UCSD-AML1 (cell line): Measurements from ENCODE around the gene ABHD18.
"Not testable (repeated sequence)": the region's sequence is repeated elsewhere in the genome, so short reads cannot be mapped to it uniquely, and the experiment has no call there.

Experiments used
- DNase-seq: peaks from one replicate; lab custom pipeline; 2025; ENCODE audit not compliant: unreplicated experiment; lab: John Stamatoyannopoulos, UW

The ABHD18 gene

DNA sequence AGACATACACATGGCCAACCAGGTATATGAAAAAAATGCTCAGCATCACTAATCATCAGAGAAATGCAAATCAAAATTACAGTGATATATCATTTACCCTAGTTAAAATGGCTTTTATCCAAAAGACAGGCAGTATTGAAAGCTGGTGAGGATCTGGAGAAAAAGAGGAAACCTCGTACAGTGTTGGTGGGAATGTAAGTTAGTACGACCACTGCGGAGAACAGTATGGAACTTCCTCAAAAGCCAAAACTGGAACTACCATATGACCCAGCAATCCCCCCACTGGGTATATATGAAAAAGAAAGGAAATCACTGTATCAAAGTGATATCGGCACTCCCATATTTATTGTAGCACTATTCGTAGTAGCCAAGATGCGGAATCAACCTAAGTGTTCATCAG, 23.4 kb downstream of the ABHD18 start:
- no peak for DNase-seq

DNA sequence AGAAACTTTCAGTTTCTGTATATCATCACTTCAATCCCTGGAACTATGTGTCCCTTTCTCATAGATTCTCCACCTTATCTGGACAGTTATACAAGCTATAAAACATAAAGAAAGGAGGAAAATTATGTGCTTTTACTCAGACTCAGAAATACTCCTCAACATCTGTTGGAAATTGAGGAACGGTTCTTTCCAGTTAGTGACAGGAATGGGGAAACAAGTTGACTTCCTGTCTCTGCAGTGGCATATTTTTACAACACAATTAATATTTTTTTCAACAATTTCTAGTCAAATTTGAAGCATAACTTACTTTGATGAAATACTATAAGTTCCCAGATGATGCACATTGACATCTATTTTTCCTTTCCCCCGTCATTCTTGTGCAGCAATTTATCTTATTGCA, 27.9 kb downstream of the ABHD18 start:
- no peak for DNase-seq

DNA sequence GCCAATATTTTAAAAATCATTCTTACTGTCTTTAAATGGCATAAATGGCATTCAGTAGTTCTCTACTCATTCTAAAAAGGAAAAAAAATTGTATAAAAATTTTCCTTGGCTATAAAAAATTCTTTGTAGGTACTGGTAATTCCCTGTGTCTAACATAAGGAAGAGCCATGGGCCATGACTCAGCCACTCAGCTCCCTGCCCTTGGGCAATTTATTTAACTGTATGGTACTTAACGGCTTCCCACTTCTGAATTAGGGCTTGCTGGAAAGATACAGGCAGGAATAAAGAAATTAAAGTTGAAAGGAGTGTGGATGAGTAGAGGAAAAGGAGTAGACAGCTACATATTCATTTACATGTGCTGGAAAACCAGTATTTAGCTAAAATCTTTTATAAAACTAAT, 30.6 kb downstream of the ABHD18 start:
- DNase-seq = no peak

- not testable (repeated sequence) for DNase-seq
These were observed 31.3 kb downstream of the ABHD18 start for GRCh38 chr4:127996521-127996920.

- no peak for DNase-seq
These were observed 32.6 kb downstream of the ABHD18 start for GRCh38 chr4:127997534-127998388.

- no peak for DNase-seq
These were observed 41.4 kb downstream of the ABHD18 start for GRCh38 chr4:128006592-128006991.

GRCh38 chr4:128009428-128009827, 44.2 kb downstream of the ABHD18 start:
- no peak for DNase-seq

- DNase-seq = no peak
These were observed 60.1 kb downstream of the ABHD18 start for GRCh38 chr4:128025319-128025718.

DNA sequence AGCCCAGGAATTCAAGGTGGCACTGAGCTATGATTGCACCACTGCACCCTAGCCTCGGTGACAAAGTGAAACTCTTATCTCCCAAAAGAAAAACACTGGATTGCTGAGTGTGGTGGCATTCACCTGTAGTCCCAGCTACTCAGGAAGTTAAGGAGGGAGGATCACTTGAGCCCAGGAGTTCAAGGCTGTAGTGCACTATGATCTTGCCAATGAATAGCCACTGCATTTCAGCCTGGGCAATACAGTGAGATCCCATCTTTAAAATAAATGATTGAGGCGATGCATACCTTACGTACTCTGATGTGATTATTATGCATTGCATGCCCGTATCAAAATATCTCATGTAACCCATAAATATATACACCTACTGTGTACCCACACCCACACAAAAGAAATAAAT, 64.7 kb downstream of the ABHD18 start:
- DNase-seq = no peak

GRCh38 chr4:128031756-128032384, 66.7 kb downstream of the ABHD18 start:
- DNase-seq = no peak

GRCh38 chr4:128039568-128039967, 74.4 kb downstream of the ABHD18 start:
- no peak for DNase-seq

- DNase-seq = not testable (repeated sequence)
These were observed 81.8 kb downstream of the ABHD18 start for GRCh38 chr4:128047019-128047418.

GRCh38 chr4:128047514-128047913, 82.3 kb downstream of the ABHD18 start:
- DNase-seq = not testable (repeated sequence)

DNA sequence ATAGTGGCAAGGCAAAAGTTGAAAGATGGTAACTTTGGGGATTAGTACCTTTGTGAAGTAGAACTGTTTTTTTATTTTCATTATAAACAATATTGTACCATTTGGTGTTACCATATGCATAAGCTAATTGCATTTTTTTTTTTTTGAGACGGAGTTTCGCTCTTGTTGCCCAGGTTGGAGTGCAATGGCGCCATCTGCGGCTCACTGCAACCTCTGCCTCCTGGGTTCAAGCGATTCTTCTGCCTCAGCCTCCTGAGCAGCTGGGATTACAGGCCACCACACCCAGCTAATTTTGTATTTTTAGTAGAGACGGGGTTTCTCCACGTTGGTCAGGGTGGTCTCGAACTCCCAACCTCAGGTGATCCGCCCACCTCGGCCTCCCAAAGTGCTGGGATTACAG, 86.0 kb downstream of the ABHD18 start:
- peak; percentile 27 for DNase-seq

GRCh38 chr4:128054907-128055306, 89.7 kb downstream of the ABHD18 start:
- not testable (repeated sequence) for DNase-seq

DNA sequence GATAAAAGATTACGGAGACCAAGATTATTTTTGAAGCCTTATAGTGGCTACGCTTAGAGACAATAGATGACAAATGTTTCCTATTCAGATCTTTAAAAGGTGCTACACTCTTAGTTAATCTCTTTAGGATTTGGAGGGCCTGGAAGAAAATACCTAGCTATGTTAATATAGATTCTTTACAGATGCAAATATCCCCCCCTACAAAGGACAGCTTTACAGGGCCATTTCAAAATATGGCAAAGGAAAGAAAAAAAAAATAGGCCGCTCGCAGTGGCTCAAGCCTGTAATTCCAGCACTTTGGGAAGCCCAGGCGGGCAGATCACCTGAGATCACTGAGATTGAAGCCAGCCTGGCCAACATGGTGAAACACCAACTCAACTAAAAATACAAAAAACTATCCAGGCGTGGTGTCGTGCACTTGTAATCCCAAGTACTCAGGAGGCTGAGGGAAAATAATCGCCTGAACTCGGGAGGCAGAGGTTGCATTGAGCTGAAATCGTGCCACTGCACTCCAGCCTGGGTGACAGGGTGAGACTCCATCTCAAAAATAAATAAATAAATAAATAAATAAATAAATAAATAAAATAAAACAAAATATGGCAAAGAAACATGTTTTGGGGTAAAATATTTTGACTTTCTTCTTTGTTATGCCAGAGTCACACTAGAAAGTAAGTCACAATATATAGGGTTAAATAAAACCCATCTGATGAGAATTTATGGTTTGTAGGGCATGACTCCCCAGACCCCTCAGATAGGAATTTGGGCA, 90.4 kb downstream of the ABHD18 start:
- DNase-seq = not testable (repeated sequence)

DNA sequence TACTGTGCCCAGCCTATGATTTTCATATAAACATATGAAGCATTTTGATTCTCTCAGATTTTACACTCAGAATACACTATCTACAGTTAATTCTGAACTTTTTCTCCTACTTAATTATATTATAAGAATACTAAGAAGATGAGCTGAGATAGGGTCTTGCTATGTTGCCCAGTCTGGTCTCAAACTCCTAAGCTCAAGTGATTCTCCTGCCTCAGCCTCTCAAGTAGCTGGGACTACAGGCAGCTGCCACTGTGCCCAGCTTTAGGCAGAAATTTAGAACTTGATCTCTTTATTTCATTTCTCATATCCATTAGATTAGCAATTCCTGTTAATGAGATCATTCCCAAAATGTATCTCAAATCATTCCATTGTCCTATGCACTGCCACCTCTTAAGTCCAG, 91.2 kb downstream of the ABHD18 start:
- DNase-seq = no peak

GRCh38 chr4:128060121-128060698, 95.0 kb downstream of the ABHD18 start:
- no peak for DNase-seq

- peak; percentile 97 for DNase-seq
These were observed 95.7 kb downstream of the ABHD18 start, which contains the start of gene LARP1B for GRCh38 chr4:128060699-128061565. Gene LARP1B, plus strand, starts transcription at chr4:128061312. Its CDS starts 13,640 bp downstream, at chr4:128074952.
